GM18951 (cell line): Measurements from ENCODE around the gene MPRIP.
"Not testable (repeated sequence)": the region's sequence is repeated elsewhere in the genome, so short reads cannot be mapped to it uniquely, and the experiment has no call there.

Experiments
- POLR2A ChIP-seq: IDR thresholded peaks from 4 replicates; pipeline ENCODE4 v1.6.1; 2011; ENCODE audit warnings: mild to moderate bottlenecking; ENCODE audit not compliant: insufficient read length, insufficient read depth; ENCODE audit errors: extremely low read depth
- in situ Hi-C: fragments of 300-500 bp; cut with MboI; formaldehyde crosslinking; loops from one replicate; pipeline ENCODE4 v1.12.0; 2022; ENCODE audit warnings: low sequenced_read_pairs, mixed read lengths, inconsistent platforms; ENCODE audit not compliant: unreplicated experiment

MPRIP gene

GRCh38 chr17:17191346-17191792 is 149.1 kb downstream of the MPRIP start:
- in situ Hi-C loops: no loop called here

DNA sequence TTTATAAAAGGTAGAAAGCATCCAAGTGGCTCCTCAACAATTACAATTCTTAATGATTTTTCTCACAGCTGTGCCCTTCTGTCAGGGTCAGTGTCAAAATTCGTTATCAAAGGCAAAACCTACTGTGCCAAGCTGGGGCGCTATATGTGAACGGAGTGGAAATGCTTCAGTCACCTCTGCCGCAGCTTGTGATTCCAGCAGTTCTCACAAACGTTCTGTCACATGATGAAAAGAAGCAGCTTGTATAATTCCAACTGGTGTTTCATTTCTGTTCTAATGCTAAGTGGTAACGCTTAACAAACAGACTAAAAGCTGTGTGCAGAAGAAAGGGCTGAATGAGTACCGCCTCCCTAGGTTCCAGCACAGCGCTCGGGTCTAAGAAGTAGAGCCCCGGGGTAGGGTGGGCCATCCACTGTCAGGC is 149.7 kb downstream of the MPRIP start:
- in situ Hi-C loops: no loop called here

More at GRCh38 chr17:17191346-17191792, 149.1 kb downstream of the MPRIP start:
- TF ChIP-seq POLR2A: no peak

GRCh38 chr17:17195466-17195865 is 153.2 kb downstream of the MPRIP start:
- in situ Hi-C loops: not testable (repeated sequence)

More for the DNA sequence above, 149.7 kb downstream of the MPRIP start:
- TF ChIP-seq POLR2A: no peak

GRCh38 chr17:17196776-17197175 is 154.5 kb downstream of the MPRIP start:
- no peak for TF ChIP-seq POLR2A
- in situ Hi-C loops: no loop called here

GRCh38 chr17:17198281-17198680 is 156.0 kb downstream of the MPRIP start:
- in situ Hi-C loops: no loop called here

GRCh38 chr17:17200311-17200710 is 158.1 kb downstream of the MPRIP start:
- no peak for TF ChIP-seq POLR2A
- in situ Hi-C loops: no loop called here

More at GRCh38 chr17:17198281-17198680, 156.0 kb downstream of the MPRIP start:
- no peak for TF ChIP-seq POLR2A

- TF ChIP-seq POLR2A: no peak
- in situ Hi-C loops: no loop called here
Measured at GRCh38 chr17:17200831-17201230, 158.6 kb downstream of the MPRIP start.

DNA sequence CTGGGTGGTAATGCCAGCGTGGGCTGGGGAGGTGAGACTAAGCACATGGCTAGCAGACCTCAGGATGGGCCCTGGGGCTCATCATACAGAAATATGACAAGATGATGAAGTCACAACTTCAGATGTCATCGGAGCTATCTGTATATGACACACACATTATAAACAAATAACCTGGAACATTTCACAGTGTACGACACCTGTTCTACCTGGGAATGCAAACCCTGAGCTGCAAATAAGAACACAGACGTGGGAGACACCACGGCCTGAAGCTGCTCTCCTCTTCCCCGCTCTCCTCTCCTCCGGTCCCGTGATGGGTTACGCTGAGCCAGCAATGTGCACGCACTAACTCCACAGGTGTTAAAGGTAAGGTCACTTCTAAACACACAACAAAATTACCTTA is 159.0 kb downstream of the MPRIP start:
- in situ Hi-C loops: no loop called here
- TF ChIP-seq POLR2A: no peak

DNA sequence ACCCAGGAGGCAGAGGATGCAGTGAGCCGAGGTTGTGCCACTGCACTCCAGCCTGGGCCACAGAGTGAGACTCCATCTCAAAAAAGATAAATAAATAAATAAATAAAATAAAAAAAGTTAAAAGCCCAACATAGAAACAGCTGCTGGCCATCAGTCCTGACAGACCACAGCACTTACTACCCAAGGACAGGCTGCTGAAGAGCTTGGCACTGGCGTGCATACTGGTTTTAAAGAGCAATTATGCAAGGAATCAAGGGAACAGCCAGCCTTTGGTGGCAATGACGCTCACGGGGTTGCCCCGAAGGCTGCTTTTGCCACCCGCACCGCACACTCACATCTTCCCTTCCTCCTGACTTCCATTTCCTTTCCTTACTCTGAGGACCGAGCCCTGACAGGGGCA is 159.7 kb downstream of the MPRIP start:
- no peak for TF ChIP-seq POLR2A
- in situ Hi-C loops: no loop called here

DNA sequence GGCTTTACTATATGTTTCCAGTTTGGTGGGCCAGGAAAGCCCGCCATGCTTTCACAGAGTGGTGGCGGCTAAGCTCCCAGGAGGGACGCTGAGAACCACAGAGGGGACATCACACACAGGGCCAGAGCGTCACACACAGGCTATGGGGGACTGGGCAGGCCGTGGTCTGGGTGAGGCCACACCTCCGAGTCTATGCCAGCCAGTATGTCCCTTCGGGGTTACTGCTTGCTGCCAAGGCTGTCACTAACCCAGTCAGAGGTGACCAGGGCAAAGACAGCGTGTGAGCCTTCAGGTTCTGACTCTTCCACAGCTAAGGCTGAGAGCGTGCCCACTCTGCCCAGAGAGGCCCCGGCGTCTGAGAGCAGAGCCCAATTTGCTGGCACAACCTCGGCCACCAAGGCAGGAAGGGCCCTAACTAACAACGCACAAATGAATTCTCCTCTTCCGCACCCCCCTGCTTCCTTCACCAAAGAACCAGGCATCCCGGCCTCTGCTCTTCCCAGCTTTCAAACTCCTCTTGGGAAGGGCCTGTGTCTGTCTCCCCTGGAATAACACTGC is 161.0 kb downstream of the MPRIP start:
- in situ Hi-C loops: no loop called here
- no peak for TF ChIP-seq POLR2A

- no peak for TF ChIP-seq POLR2A
- in situ Hi-C loops: no loop called here
Measured at GRCh38 chr17:17204041-17204591, 161.9 kb downstream of the MPRIP start.

DNA sequence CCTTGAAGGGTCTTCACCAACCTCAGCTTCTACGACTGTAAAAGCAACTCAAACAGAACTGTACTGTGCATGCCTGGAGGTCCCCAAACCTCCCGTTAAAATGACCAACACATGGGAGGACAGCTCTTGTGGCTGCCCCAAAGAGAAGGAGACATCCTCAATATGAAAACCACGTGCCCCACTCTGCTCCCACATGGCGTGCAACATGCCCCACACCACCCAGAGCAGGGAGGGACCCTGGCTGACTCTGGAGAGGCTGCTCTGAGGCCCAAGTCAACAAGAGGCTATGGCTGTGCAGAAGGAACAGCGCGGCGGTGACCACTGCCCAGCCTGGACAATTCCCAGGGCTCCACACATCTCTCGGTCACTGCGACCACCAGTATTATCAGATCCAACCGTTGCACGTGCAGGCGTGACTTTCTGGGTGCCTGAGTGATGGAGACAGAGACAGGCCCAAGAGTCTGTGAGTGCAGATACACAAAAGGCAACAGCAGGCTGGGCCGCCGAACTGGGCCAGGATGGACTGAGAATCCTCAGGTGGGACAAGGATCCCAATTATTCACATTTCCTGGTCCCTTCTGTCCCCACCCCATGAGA is 162.5 kb downstream of the MPRIP start:
- in situ Hi-C loops: no loop called here
- TF ChIP-seq POLR2A: no peak

DNA sequence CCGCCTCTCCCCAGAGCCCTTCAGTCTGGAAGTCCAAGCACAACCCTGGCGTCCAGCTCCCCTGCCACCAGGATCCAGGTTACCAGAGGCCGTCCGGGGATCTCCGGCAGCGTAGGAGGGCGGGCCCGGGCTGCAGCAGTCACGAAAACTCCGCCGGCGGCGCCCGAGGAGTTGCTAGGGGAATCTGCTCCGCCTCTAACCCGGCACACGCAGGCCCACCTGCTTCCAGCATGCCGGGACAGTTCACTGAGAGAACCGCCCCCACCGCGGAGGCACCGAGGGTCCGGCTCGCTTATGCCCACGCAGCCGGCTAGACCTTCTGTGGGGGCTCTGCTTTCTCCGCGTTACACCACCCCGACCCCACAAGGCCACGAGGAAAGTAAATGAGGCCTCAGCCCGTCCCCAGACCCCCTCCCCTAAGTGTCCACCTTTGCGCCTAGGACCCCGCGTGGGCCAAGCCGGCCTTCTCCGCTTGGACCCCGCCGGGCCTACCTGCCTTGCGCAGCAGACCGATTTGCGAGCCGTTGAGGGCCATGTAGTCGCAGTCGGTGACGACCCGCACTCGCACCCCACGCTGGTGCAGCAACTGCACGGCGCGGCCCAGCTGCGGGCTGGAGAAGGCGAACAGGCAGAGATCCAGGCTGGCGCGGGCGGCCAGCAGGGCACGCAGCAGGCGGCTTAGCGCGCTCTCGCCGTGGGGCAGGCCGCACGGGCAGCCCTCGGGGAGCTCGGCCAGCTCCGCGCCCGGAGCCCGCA is 163.3 kb downstream of the MPRIP start:
- in situ Hi-C loops: no loop called here
- peak; percentile 34 for TF ChIP-seq POLR2A
